ENCODE data around the gene SEC24D. TPM values are rescaled to one million over a fixed set of nuclear protein-coding genes. Genes with fewer than 3 reads are reported as not detected.

The SEC24D gene
- total and polyA plus RNA-seq, 9 of the 15 experiments (the other 6 are each of a cell fraction or from before 2014, with no cell fraction given), result 7.1 to 22.5 (median 11.3) TPM

DNA sequence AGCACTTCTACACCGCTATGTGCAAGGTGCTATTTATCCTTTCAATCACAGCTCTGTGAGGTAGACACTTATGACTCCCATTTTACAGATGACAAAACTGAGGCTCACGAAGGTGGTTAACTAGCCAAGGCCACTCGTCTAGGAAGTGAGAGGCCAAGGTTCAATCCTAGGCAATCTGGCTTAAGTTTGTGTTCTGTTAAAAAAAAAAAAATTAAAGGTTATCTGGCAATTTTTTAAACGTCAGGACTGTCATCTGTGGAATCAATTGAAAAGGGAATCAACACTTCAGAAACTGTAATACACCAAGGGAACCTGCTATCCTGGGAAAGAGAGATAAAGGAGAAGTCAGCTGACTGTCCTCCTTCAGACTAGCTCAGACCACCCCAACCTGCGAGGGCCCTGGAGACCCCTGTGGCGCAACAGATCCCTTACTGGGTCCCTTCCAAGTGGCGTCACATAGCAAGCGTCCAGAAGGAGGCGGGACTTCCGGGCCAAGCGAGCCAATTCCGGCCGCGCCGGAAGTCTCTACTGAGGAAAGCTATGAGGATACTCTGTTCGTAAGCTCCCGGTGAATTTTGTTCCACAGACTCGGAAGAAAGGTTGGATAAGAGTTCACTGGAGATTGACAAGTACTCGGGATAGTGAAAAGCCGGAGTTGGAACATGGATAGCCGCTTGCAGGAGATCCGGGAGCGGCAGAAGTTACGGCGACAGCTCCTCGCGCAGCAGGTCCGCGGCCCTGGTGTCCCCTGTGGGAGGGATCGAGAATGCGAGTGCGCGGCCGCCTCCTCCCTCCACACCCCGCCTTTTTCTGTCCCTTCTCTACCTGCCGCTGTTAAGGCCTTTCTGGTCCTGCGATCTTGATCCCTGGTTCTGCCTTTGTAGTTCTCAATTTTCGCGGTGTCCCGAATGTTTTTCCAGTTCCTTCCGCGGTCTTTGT lies 150.8 kb downstream of the SEC24D start, which contains the start of gene METTL14 (continued):
- TF ChIP-seq, protein P1, sequence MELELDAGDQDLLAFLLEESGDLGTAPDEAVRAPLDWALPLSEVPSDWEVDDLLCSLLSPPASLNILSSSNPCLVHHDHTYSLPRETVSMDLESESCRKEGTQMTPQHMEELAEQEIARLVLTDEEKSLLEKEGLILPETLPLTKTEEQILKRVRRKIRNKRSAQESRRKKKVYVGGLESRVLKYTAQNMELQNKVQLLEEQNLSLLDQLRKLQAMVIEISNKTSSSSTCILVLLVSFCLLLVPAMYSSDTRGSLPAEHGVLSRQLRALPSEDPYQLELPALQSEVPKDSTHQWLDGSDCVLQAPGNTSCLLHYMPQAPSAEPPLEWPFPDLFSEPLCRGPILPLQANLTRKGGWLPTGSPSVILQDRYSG (tag; conservative IDR thresholded peaks at IDR 0.05; ENCODE audit: low read depth), result no peak
- TF ChIP-seq GABPB1 (CRISPR knock-in tag; IDR thresholded peaks at IDR 0.05), result peak; percentile 94
- TF ChIP-seq MTA1 (IDR thresholded peaks at IDR 0.05; ENCODE audit: borderline replicate concordance), result peak; percentile 97
- peak; percentile 64; the same call in 1 of the 2 replicates for TF ChIP-seq CC2D1A (IDR thresholded peaks at IDR 0.05)
- TF ChIP-seq, protein P2, sequence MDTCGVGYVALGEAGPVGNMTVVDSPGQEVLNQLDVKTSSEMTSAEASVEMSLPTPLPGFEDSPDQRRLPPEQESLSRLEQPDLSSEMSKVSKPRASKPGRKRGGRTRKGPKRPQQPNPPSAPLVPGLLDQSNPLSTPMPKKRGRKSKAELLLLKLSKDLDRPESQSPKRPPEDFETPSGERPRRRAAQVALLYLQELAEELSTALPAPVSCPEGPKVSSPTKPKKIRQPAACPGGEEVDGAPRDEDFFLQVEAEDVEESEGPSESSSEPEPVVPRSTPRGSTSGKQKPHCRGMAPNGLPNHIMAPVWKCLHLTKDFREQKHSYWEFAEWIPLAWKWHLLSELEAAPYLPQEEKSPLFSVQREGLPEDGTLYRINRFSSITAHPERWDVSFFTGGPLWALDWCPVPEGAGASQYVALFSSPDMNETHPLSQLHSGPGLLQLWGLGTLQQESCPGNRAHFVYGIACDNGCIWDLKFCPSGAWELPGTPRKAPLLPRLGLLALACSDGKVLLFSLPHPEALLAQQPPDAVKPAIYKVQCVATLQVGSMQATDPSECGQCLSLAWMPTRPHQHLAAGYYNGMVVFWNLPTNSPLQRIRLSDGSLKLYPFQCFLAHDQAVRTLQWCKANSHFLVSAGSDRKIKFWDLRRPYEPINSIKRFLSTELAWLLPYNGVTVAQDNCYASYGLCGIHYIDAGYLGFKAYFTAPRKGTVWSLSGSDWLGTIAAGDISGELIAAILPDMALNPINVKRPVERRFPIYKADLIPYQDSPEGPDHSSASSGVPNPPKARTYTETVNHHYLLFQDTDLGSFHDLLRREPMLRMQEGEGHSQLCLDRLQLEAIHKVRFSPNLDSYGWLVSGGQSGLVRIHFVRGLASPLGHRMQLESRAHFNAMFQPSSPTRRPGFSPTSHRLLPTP (IDR thresholded peaks at IDR 0.05; ENCODE audit: borderline replicate concordance, extremely low read depth, insufficient read length), result no peak
- peak; percentile 44; the same call in 1 of the 2 replicates for TF ChIP-seq EHMT2 (IDR thresholded peaks at IDR 0.05)
- no peak for TF ChIP-seq SETDB1 (IDR thresholded peaks at IDR 0.05; ENCODE audit: low read length)
- peak; percentile 39 for TF ChIP-seq NFYB (IDR thresholded peaks at IDR 0.05; ENCODE audit: extremely low read depth, insufficient read length)
- TF ChIP-seq STAT5A (IDR thresholded peaks at IDR 0.05; ENCODE audit: borderline replicate concordance, low read length), result no peak; the same call in 1 of the 2 replicates
- peak in 1 of 3 experiments; percentile 21 for TF ChIP-seq YY1 (IDR thresholded peaks at IDR 0.05; ENCODE audit: borderline replicate concordance in 1 of 3, control insufficient read depth in 1 of 3, extremely low read depth in 1 of 3, insufficient read depth in 3 of 3, insufficient read length in 1 of 3, insufficient replicate concordance in 2 of 3, low read depth in 1 of 3, low read length in 2 of 3)
- TF ChIP-seq KLF13 (tag; IDR thresholded peaks at IDR 0.05; ENCODE audit: borderline replicate concordance, low read depth), result no peak
- no peak for TF ChIP-seq ZNF212 (CRISPR knock-in tag; IDR thresholded peaks at IDR 0.05)
- peak; percentile 36 to 66; a peak in 2 of 4 replicates for TF ChIP-seq MAZ (CRISPR knock-in tag; conservative IDR thresholded peaks at IDR 0.05 in 1 of 2, IDR thresholded peaks at IDR 0.05 in 1 of 2)
- no peak for TF ChIP-seq ILF3 (IDR thresholded peaks at IDR 0.05; ENCODE audit: borderline replicate concordance)
- peak; percentile 99 for TF ChIP-seq ZBTB7A (IDR thresholded peaks at IDR 0.05; ENCODE audit: borderline replicate concordance, control insufficient read depth, low read depth, low read length)
- TF ChIP-seq NFATC3 (IDR thresholded peaks at IDR 0.05), result no peak
